HTR-8/SVneo (cell line): ENCODE measurements around the gene ZNF558.
"Not testable (repeated sequence)": the region's sequence is repeated elsewhere in the genome, so short reads cannot be mapped to it uniquely, and the experiment has no call there.

Source experiments
- DNase-seq: peaks from one replicate; pipeline ENCODE4 v3.0.0; 2011; ENCODE audit warnings: low spot score, mixed read lengths; ENCODE audit not compliant: insufficient read length
- FAIRE-seq: peaks from 2 replicates; lab custom pipeline; 2011; peaks lifted over from hg19 to GRCh38; lab: Jason Lieb, UNC

The ZNF558 gene

GRCh38 chr19:8811315-8812172 lies 20.6 kb downstream of the ZNF558 start:
- DNase-seq (no peak), FAIRE-seq (no peak)

- FAIRE-seq (no peak), DNase-seq (no peak)
Measured at GRCh38 chr19:8806661-8807060, 25.4 kb downstream of the ZNF558 start.

GRCh38 chr19:8794823-8795222 lies 37.3 kb downstream of the ZNF558 start:
- no peak for DNase-seq
- FAIRE-seq, result no peak

GRCh38 chr19:8773587-8773986 lies 58.5 kb downstream of the ZNF558 start:
- not testable (repeated sequence) for DNase-seq, FAIRE-seq

GRCh38 chr19:8769265-8769664 lies 62.8 kb downstream of the ZNF558 start:
- not testable (repeated sequence) for DNase-seq, FAIRE-seq

- DNase-seq, FAIRE-seq: not testable (repeated sequence)
Measured at GRCh38 chr19:8767257-8767656, 64.8 kb downstream of the ZNF558 start.
